ENCODE results near the gene NPY5R.

NPY5R gene

DNA sequence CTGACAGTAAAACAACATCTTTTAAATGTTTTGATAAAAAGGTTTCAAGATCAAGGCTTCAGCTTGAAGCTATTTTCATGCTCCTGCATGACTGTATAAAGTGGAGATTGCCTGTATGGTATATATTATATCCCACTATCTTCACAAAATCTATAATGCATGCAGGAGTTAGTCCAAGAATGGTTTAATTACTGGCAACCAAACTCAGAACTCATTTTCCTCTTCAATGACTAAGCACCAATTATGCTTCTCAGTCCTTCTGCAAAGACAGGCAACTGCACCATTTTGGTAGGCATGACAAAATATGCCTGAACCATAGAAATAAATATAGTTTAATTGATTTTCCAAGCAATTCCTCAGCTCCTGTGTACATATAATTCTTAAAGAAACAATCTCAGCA, 54.5 kb downstream of the NPY5R start:
- no peak overlapping the region for H3K4me3 ChIP-seq (ENCODE audit: low read length)
- no peak for DNase-seq (ENCODE audit: low read depth)
- TF ChIP-seq, protein P1, sequence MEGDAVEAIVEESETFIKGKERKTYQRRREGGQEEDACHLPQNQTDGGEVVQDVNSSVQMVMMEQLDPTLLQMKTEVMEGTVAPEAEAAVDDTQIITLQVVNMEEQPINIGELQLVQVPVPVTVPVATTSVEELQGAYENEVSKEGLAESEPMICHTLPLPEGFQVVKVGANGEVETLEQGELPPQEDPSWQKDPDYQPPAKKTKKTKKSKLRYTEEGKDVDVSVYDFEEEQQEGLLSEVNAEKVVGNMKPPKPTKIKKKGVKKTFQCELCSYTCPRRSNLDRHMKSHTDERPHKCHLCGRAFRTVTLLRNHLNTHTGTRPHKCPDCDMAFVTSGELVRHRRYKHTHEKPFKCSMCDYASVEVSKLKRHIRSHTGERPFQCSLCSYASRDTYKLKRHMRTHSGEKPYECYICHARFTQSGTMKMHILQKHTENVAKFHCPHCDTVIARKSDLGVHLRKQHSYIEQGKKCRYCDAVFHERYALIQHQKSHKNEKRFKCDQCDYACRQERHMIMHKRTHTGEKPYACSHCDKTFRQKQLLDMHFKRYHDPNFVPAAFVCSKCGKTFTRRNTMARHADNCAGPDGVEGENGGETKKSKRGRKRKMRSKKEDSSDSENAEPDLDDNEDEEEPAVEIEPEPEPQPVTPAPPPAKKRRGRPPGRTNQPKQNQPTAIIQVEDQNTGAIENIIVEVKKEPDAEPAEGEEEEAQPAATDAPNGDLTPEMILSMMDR (conservative IDR thresholded peaks at IDR 0.05; ENCODE audit: low read depth, low read length): no peak

DNA sequence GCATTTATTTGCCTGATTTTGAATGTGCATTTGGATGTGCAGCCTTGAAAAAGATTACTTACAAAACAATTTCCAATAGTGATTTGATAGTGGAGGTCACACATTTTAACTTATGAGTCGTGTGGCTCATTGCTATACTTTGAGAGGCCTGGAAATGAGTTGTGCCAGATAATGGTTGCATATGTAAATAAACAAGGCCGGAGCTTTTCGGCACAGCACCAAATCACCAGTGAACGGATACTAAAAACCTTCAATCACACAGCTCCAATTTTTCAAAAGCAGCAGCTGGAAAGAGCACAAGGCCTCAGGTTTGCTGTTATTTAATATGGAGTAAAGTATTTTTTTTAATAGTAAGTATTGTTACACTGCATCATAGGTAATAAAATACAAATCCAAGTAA, 57.2 kb downstream of the NPY5R start:
- H3K4me3 ChIP-seq (ENCODE audit: low read length): no peak overlapping the region
- TF ChIP-seq, protein P1 (conservative IDR thresholded peaks at IDR 0.05; ENCODE audit: low read depth, low read length): no peak
- DNase-seq (ENCODE audit: low read depth): no peak
